Measurements from ENCODE around the gene SEMA4F. TPM values are rescaled to one million over a fixed set of nuclear protein-coding genes. Genes with fewer than 3 reads are reported as not detected.
"Not testable (repeated sequence)": the region's sequence is repeated elsewhere in the genome, so short reads cannot be mapped to it uniquely, and the experiment has no call there.

Gene SEMA4F
- 11.5 TPM for total RNA-seq

DNA sequence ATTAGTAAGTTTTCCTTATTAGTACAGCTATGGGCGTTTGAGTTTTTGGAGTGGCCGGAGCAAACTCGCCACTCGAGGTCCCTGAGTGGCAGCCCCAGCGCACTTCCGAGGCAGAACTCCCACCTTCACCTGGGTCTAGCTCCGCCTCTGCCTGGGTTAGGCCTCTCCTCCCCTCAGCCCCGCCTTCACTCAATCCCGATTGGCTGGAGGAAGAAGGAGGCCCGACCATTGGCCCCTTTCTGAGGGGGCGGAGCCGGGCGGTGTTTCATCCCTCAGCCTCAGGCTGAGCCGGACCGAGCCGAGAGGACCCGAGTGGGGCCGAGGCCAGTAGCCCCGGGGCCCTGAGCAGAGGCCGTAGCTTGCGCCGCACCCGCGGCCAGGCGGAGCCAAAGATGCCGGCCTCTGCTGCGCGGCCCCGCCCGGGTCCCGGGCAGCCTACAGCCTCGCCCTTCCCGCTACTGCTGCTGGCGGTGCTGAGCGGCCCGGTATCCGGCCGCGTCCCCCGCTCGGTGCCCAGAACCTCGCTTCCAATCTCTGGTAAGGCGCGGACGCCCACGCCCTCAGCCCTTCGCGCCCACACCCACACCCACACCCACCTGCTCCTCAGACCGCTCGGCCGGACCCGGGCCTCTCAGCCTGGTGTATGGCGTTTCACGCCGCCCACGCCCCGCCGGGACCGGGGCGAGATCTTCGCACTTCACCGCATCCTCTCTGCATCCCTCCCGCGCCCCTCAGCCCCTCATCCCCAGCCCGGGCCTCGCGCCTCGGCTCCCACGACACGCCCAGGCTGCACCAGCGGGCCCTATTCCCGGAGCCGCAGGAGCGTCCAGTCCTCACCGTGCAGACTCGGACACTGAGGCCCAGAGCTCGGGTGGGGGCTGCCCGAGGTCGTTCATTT is at the start of gene SEMA4F:
Gene SEMA4F, plus strand, starts transcription at position 263 of the 898 bp plus-strand sequence. Its CDS starts 130 bp downstream, at position 393.
- ATAC-seq: peak; percentile 100
- intact Hi-C loops (cut with DNase I): no loop called here
- peak; percentile 97 for DNase-seq (ENCODE audit: low spot score)

DNA sequence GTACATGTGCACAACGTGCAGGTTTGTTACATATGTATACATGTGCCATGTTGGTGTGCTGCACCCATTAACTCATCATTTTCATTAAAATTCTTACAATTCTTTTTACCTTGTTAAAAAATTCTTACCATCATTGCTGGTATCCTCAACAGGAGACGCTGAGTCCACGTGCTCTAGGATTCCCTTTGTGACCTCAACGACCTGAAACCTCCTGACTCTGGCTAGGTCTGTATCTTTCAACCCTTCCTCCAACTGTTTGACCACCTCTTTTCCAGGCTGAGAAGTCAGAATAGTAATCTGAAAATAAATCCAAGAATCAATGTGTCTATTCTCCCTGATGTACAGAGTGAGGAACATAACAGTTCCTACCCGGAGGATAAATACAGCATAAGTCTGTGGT is 47.1 kb upstream of the SEMA4F start:
- intact Hi-C loops (cut with DNase I): no loop called here
- no peak for DNase-seq (ENCODE audit: low spot score)

DNA sequence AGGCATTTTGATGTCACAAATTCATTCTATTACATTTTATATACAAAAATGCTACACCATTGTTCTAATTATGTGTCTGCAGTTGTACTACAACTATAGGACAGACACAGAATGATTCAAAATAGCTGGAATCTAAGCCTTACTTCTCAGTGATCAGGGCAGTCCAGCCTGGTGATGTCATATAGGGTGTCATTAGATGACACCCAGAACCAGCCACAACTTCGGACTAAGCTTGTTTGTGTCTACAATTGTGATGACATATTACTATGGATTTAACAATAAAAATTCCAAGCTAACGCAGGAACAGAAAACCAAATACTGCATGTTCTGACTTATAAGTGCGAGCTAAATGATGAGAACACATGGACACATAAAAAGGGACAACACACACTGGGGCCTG is 36.9 kb upstream of the SEMA4F start:
- no peak for ATAC-seq
- DNase-seq (ENCODE audit: low spot score): no peak
- intact Hi-C loops (cut with DNase I): no loop called here

More for the DNA sequence above, 47.1 kb upstream of the SEMA4F start:
- no peak for ATAC-seq

GRCh38 chr2:74618410-74619083 is 35.5 kb upstream of the SEMA4F start:
- no peak for DNase-seq (ENCODE audit: low spot score)
- ATAC-seq: no peak
- intact Hi-C loops (cut with DNase I): no loop called here

- intact Hi-C loops (cut with DNase I): no loop called here
- no peak for DNase-seq (ENCODE audit: low spot score)
- ATAC-seq: no peak
Observed at GRCh38 chr2:74619651-74620297, 34.3 kb upstream of the SEMA4F start.

- ATAC-seq (no peak), DNase-seq (ENCODE audit: low spot score) (no peak)
- intact Hi-C loops (cut with DNase I): no loop called here
Observed at GRCh38 chr2:74620671-74621070, 33.4 kb upstream of the SEMA4F start.

- intact Hi-C loops (cut with DNase I): no loop called here
- DNase-seq (ENCODE audit: low spot score): no peak
- ATAC-seq: no peak
Observed at GRCh38 chr2:74625658-74626425, 28.2 kb upstream of the SEMA4F start.

DNA sequence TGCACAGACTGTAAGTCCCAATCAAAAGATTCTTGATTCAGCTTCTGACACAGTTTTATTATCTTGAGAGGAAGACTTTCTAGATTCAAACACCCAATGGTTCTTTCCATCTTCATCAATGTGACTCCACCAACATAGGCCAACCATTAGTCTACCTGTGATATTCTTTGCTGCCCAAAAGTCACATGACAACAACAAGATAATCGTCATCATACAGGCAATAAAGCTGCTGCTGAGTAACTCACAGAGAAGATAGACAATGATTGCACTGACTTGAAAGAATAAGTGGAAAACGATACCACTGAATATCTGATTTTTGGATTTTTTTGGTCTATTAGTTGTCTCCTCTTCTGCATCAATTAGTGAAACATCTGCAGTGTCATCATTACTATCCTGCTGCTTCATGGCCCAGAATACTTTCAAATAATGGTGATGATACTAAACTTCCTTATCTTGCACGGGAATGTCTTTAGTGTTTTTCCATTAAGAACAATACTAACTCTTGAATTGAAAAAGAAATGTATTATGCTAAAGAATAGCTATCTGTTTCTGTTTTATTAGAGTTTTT is 25.4 kb upstream of the SEMA4F start:
- intact Hi-C loops (cut with DNase I): no loop called here
- ATAC-seq (no peak), DNase-seq (ENCODE audit: low spot score) (no peak)

DNA sequence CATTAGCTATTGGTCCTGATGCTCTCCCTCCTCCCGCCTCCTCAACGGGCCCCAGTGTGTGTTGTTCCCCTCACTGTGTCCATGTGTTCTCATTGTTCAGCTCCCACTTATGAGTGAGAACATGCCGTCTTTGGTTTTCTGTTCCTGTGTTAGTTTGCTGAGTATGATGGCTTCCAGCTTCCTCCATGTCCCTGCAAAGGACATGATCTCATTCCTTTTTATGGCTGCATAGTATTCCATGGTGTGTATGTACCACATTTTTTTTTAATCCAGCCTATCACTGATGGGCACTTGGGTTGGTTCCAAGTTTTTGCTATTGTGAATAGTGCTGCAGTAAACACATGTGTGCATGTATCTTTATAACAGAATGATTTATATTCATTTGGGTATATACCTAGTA is 23.6 kb upstream of the SEMA4F start:
- intact Hi-C loops (cut with DNase I): not testable (repeated sequence)

GRCh38 chr2:74632209-74632938 is 21.7 kb upstream of the SEMA4F start:
- intact Hi-C loops (cut with DNase I): no loop called here
- DNase-seq (ENCODE audit: low spot score) (no peak), ATAC-seq (no peak)

More for the DNA sequence above, 23.6 kb upstream of the SEMA4F start:
- not testable (repeated sequence) for ATAC-seq; DNase-seq (ENCODE audit: low spot score)

- no peak for ATAC-seq
- intact Hi-C loops (cut with DNase I): no loop called here
- DNase-seq (ENCODE audit: low spot score): no peak
Observed at GRCh38 chr2:74632939-74633312, 21.1 kb upstream of the SEMA4F start.

- intact Hi-C loops (cut with DNase I): no loop called here
- ATAC-seq: no peak
- no peak for DNase-seq (ENCODE audit: low spot score)
Observed at GRCh38 chr2:74639550-74639949, 14.5 kb upstream of the SEMA4F start.

DNA sequence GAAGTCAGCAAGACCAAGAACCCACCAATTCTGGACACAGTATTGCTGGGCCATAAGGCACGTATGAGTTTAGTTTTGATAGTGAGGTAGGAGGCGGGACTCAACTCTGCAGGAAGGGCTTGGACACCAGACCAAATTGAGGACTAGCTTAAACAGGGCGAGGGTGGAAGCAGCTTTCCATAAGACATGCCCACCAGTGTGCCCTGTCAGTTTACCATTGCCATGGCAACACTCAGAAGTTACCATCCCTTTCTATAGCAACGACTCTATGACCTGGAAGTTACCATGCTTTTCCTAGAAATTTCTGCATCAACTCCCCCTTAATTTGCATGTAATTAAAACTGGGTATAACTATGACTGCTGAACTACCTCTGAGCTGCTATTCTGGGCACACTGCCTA is 8.7 kb upstream of the SEMA4F start:
- ATAC-seq: no peak

DNA sequence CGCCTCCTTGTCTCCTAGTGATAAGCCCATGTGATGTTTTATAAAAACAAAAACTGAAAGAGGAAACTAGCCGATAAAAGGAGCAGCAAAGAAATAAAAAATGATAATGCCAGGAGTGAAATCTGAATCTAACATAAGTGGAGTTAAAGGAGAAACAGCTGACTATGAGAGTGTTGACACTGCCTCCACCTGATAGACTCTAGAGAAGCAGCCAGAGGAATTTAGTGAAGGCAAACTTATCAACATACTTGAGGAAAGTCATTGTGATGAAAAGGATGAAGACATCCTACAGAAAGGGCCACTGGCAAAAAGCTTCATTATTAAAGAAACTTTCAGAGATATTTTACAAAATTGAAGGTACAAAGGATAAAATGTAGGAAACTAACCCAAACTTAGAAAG is 7.8 kb upstream of the SEMA4F start:
- ATAC-seq (no peak), DNase-seq (ENCODE audit: low spot score) (no peak)
- intact Hi-C loops (cut with DNase I): no loop called here

More for the DNA sequence above, 8.7 kb upstream of the SEMA4F start:
- no peak for DNase-seq (ENCODE audit: low spot score)
- intact Hi-C loops (cut with DNase I): no loop called here

DNA sequence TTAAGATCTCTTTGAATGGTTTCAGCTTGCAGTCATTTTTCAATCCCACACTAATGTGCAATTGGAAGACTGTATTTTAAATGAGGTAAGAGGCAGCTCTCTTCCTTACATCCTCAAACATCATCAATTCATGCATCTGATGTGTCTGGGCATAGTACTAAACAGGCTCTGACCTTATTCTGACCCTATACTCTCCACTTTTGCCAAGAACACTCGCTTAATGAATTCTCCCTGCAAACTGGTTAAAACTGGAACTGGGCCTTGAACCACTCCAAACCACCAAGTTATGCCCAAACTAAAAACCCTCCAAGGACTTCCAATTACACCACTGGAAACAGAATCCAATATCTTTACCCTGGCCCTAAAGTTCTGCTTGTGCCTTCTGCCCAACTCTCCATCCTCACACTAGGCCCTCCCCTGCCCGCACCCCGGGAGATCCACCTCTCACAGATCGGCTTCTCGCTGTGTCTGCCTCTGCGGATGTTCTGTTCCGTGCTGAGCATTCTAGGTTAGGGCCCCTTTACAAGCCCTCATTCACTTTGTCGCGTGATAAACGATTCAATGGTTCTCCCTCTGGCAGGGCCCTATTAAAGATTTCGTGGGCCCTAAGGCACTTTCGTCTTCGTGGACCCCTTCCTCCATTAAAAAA is 7.1 kb upstream of the SEMA4F start:
- intact Hi-C loops (cut with DNase I): no loop called here
- DNase-seq (ENCODE audit: low spot score) (no peak), ATAC-seq (no peak)

GRCh38 chr2:74648009-74648443 is 6.0 kb upstream of the SEMA4F start, which contains the start of gene M1AP:
M1AP (minus strand) TSS chr2:74648330; CDS start chr2:74640275, 8,055 bp downstream.
- intact Hi-C loops (cut with DNase I): no loop called here

DNA sequence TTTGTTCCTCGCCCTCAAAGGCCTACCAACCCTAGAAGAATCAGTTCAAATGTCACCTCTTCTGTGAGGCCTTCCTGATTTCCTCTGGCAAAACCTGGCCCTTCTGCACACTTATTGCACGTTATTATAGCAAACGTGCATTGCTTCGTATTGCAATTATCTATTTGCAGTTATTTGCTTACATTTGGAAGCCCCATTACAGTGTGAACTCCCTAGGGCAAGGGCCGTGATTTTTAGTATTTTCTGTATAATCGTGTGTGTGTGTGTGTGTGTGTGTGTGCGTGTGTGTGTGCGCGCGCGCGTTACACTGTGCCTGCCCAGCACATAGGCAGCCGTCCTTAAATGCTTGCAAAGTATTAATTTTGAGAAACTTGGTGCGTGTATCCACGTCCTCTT is 460 bp upstream of the SEMA4F start:
- no peak for DNase-seq (ENCODE audit: low spot score)
- intact Hi-C loops (cut with DNase I): no loop called here
- peak; percentile 27 for ATAC-seq

More at GRCh38 chr2:74648009-74648443, 6.0 kb upstream of the SEMA4F start, which contains the start of gene M1AP:
- no peak for DNase-seq (ENCODE audit: low spot score)
- ATAC-seq: no peak

Measured in sciatic nerve (tissue), 2 donors.